HG03439 (cell line): Measurements from ENCODE around the gene FAM219A.

Experiments used
- ATAC-seq: cut with Tn5 transposase; IDR thresholded peaks from one replicate; pipeline ENCODE4 v1.9.1; 2021; ENCODE audit warnings: mild to moderate bottlenecking, moderate library complexity; ENCODE audit not compliant: unreplicated experiment

FAM219A gene

GRCh38 chr9:34405719-34406118 is 52.7 kb downstream of the FAM219A start:
- ATAC-seq = no peak

GRCh38 chr9:34403554-34404380 is 54.6 kb downstream of the FAM219A start:
- ATAC-seq = no peak

- ATAC-seq = no peak
These were observed 57.4 kb downstream of the FAM219A start for GRCh38 chr9:34400686-34401602.

DNA sequence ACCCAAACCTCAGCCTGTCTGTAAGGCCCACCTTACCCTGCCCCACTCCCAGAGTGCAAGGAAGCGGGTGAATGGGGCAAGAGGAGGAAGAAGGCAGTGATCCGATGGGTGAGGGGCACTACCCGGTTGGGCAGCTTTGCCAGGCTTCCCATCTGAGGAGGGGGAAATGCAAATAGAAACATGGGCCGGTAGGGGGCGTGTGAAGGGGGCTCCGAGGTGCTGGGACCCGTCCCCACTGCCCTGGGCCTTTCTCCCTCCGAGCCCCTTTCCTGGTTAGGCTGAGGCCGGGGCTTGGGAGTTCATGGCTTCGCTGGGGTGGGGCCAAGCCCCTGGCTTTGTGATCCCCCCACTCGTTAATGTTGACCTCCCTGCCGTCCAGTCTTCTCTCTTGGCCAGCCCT is 58.1 kb downstream of the FAM219A start:
- ATAC-seq = no peak

DNA sequence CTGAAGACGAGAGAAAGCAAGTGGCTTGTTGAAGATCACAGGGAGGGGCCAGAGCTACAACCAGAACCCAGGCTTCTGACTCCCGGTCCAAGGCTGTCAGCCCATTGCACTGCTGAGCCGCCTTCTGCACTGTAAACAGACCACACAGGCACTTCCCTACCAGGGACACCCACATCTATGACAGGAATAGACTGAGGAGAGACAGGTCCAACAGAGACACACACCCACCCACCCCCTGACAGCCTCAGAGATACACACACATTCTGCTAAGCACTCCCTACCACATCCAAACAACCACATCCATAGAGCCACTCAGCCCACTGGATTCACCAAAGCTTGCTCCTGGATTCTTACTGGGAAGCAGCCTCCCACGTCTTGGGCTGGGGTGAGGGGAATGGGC is 58.6 kb downstream of the FAM219A start:
- ATAC-seq = no peak

DNA sequence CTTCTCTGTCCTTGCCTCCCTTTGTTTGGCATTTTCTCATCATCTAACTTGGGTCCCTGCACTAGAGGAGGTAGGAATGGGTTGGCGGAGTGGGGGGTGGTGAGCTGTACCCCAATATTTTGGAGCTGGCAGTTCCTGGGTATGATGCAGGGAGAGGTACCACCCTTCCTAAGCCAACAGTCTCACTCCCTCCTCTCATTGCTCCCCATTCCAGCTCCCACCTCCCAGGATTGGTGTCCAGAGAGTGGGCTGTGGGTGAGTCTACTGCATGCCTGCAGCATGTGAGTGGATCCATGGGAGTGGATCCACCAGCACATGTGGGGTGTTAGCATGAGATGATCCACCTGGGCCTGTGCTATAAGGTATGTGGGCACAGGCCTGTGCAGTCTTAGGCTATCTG is 59.5 kb downstream of the FAM219A start:
- ATAC-seq = no peak

- no peak for ATAC-seq
These were observed 61.8 kb downstream of the FAM219A start for GRCh38 chr9:34396276-34397214.

DNA sequence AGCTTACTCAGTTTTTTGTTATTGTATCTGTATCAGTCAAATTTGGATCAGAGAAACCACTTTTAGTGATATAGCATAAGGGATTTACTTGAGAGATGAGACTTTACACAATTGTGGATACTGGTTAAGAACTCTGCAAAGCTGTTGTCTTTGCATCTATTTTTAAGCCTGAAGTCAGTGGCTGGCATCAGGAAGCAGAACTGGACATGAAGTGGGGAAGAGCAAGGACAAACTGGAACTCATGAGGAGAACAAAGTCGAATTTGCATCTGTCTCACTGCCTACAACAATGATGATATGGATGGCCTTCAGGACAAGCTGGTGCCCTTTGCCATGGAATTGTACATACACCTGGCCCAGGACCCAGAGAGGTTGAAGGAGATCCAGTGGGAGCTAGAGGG is 65.9 kb downstream of the FAM219A start:
- ATAC-seq = no peak

DNA sequence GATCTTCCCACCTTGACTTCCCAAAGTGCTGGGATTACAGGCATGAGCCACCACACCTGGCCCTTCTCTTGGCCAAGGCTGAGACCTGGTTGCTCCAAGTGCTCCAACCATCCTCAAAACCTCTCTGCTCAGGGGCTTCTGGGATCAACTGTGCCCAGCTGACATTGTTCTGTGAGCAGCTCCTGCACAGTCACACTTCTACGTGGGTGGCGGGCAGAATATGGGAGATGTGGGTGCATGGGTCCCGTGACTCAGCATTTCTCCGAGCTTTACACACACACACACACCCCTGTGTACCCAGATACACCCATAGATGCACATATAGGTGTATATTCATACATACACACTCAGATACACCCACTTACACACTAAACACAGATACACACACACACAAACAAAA is 71.1 kb downstream of the FAM219A start:
- no peak for ATAC-seq

- ATAC-seq = no peak
These were observed 71.7 kb downstream of the FAM219A start for GRCh38 chr9:34386656-34387055.

GRCh38 chr9:34385561-34386230 is 72.7 kb downstream of the FAM219A start:
- no peak for ATAC-seq

DNA sequence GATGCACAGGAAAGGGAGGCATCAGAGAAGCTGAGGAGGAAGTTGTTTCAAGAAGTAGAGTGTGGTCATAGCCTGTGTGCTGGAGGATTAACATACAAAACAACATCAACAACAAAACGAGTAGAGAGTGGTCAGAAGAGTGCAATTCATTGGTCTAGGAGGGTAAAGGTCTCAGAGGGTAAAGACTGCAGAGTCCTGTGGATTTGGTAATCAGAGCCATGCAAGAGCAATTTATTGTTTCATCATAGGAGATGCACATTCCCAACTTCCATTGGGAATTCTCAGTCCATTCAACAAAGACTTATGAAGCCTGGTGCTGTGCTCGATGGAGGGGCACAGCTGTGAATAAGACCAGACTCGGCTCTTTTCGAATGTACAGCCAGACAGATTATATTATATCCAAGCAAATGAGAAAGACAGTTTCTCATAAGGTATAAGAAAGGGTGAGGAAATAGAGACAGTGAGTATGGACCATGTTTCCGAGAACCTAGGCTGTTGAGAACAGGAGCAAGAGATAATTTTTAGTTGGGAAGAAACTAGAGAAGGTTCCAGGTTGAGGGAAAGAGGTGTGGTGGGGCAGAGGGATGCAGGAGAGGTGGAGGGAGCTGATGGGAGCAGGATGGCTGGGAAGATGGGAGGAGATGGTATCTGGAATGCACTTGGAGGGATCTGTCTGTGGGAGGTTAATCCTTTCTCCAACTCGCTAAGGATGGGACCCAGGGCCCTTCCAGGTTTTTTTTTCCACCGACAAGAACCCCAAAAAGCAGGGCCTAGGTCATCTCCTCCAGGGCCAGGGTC is 73.8 kb downstream of the FAM219A start:
- no peak for ATAC-seq

- no peak for ATAC-seq
These were observed 74.5 kb downstream of the FAM219A start for GRCh38 chr9:34383904-34384303.

- ATAC-seq = no peak
These were observed 75.5 kb downstream of the FAM219A start for GRCh38 chr9:34382879-34383278.

DNA sequence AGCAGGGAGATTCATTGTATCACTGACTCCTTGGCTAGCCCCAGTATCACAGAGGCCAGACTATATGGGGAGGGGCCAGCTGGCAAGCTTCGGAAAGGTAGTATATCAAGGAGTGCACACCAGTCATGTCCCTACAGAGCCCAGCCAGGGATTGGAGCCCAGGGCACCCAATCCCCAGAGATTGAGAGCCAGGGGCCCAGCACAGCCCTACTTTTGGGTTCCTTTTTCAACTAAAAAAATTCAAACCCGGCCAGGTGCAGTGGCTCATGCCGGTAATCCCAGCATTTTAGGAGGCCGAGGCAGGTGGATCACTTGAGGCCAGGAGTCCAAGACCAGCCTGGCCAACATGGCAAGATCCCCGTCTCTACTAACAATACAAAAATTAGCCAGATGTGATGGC is 76.3 kb downstream of the FAM219A start:
- ATAC-seq = no peak

DNA sequence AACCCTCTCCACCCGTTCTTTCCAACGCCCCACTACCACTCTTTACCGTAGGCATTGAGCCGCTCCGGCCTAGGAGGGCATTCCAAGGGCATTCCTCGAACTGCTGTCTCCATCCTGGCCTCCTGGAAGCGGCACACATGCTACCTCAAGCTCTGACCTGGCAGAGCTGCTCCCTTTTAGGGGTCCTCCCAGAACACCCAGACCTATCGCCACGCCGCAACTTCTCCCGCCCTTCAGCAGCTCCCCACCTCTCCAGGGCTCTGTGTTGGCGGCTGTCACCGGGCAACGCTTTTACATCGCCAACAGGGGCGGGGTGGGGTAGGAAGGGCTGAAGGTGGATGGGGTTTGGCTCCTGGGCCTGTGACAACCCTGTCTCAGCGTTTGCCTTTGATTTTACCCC is 77.0 kb downstream of the FAM219A start:
- no peak for ATAC-seq

DNA sequence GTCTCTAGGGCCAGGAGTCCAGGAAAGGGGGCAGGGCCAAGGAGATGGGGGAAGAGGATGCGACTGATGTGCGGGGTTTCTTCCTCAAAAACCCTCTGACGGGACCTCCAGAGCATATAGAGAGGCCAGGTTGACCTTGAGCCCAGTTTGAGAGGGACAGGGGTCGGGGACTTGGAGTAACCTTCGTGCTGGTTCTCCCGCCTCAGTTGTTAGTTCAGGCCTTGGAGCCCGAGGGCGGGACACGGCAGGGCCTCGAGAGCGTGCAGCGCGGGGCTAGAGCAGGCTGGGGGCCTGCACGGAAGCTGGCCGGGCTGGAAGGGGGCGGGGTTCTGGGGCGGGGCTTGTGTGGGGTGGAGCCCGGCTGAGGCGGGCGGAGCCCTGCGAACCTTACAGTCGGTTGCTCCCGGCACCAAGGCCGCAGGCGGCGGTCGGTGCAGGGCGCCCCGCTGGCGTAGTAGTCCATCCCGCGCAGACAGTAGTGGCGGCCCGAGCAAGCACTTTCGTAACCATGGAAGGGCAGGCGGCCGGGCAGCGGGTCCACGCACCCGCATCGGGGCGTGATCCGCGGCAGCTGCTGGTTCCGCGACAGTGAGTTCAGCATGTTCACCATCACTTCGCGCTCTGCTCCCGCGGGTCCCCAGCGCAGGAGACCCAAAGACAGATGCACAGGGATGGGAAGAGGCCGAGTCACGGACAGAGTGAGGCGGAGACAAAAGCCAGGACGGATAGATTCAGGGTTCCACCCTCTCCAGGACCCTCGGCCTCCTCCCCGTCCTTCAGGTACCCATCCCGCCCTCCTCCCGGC is 77.7 kb downstream of the FAM219A start:
- ATAC-seq = no peak

- no peak for ATAC-seq
These were observed 78.3 kb downstream of the FAM219A start for GRCh38 chr9:34380034-34380510.
